GM18867 (cell line): Measurements from ENCODE around the gene TMEM132D.

Source experiments
- ATAC-seq: cut with Tn5 transposase; IDR thresholded peaks from one replicate; pipeline ENCODE4 v1.9.1; 2021; ENCODE audit warnings: mild to moderate bottlenecking, moderate library complexity; ENCODE audit not compliant: unreplicated experiment

TMEM132D gene

GRCh38 chr12:129605666-129606065, 298.2 kb downstream of the TMEM132D start:
- ATAC-seq = no peak

GRCh38 chr12:129604506-129604905, 299.3 kb downstream of the TMEM132D start:
- ATAC-seq = no peak

GRCh38 chr12:129599406-129599805, 304.4 kb downstream of the TMEM132D start:
- ATAC-seq = no peak

GRCh38 chr12:129594098-129594497, 309.7 kb downstream of the TMEM132D start:
- no peak for ATAC-seq

GRCh38 chr12:129592449-129592848, 311.4 kb downstream of the TMEM132D start:
- no peak for ATAC-seq

GRCh38 chr12:129589503-129589902, 314.3 kb downstream of the TMEM132D start:
- no peak for ATAC-seq

GRCh38 chr12:129588142-129588541, 315.7 kb downstream of the TMEM132D start:
- no peak for ATAC-seq

GRCh38 chr12:129585296-129585695, 318.5 kb downstream of the TMEM132D start:
- no peak for ATAC-seq

GRCh38 chr12:129579879-129580278, 323.9 kb downstream of the TMEM132D start:
- no peak for ATAC-seq

- no peak for ATAC-seq
These were observed 331.8 kb downstream of the TMEM132D start for GRCh38 chr12:129571901-129572494.

- ATAC-seq = no peak
These were observed 332.9 kb downstream of the TMEM132D start for GRCh38 chr12:129570796-129571400.

GRCh38 chr12:129566800-129567199, 337.0 kb downstream of the TMEM132D start:
- ATAC-seq = no peak

- ATAC-seq = no peak
These were observed 339.1 kb downstream of the TMEM132D start for GRCh38 chr12:129564768-129565167.

GRCh38 chr12:129563266-129563665, 340.6 kb downstream of the TMEM132D start:
- no peak for ATAC-seq

GRCh38 chr12:129561304-129561703, 342.5 kb downstream of the TMEM132D start:
- ATAC-seq = no peak

- no peak for ATAC-seq
These were observed 344.0 kb downstream of the TMEM132D start for GRCh38 chr12:129559776-129560175.

GRCh38 chr12:129558036-129558435, 345.8 kb downstream of the TMEM132D start:
- ATAC-seq = no peak

GRCh38 chr12:129556082-129556481, 347.7 kb downstream of the TMEM132D start:
- no peak for ATAC-seq

GRCh38 chr12:129552996-129553750, 350.7 kb downstream of the TMEM132D start:
- ATAC-seq = no peak

- no peak for ATAC-seq
These were observed 352.4 kb downstream of the TMEM132D start for GRCh38 chr12:129551441-129551840.

GRCh38 chr12:129550353-129550752, 353.5 kb downstream of the TMEM132D start:
- no peak for ATAC-seq

- ATAC-seq = no peak
These were observed 354.2 kb downstream of the TMEM132D start for GRCh38 chr12:129549656-129550055.
